PFSK-1 (cell line): ENCODE measurements around the gene REV3L.

ENCODE experiments used
- FOXP2 ChIP-seq: optimal IDR thresholded peaks from 2 replicates; pipeline ENCODE3; 2011; ENCODE audit warnings: borderline replicate concordance, control low read depth, inconsistent platforms; ENCODE audit not compliant: insufficient read depth; ENCODE audit errors: extremely low read length, extremely low read depth
- POLR2AphosphoS5 ChIP-seq: IDR thresholded peaks from 2 replicates; pipeline ENCODE4 v1.6.1; 2012; ENCODE audit warnings: low read depth, mild to moderate bottlenecking, control low read depth, low read length, moderate library complexity
- SIN3A ChIP-seq: IDR thresholded peaks from 2 replicates; pipeline ENCODE4 v1.6.1; 2012; ENCODE audit warnings: mild to moderate bottlenecking, low read length, moderate library complexity, borderline replicate concordance; ENCODE audit not compliant: insufficient read depth
- TAF1 ChIP-seq: IDR thresholded peaks from 2 replicates; pipeline ENCODE4 v1.6.1; 2012; ENCODE audit warnings: low read length, control low read depth, borderline replicate concordance; ENCODE audit not compliant: insufficient read depth
- TF ChIP-seq, protein P1 (sequence below), 2 experiments: IDR thresholded peaks; 2 replicates each; pipeline versions ENCODE4 v1.6.1 to v1.8.0; 2011 to 2012; ENCODE audit warnings: low read depth in 2 of 2, low read length in 2 of 2, control low read depth in 1 of 2, inconsistent platforms in 1 of 2, mild to moderate bottlenecking in 1 of 2, moderate library complexity in 1 of 2; ENCODE audit not compliant: insufficient read depth in 1 of 2

REV3L gene

DNA sequence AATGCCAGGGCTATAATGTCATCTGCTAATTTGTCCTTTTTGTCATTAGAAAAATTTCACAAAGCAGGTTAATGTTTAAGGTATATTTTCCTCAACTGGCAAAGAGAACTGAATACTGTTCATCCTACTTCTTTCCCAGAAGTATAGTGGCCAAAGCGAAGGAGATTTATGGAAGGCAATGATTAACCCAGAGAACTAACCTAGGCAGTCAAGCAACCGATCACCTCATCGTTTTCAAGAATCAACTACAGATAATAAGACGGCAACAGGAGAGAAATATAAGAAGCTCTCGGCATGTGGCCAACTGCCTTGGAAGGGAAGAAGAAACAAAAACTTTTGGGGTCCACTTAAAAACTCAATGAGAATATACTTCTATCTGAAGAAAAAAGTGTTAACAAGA is 38.2 kb downstream of the REV3L start:
- TF ChIP-seq FOXP2: no peak
- TF ChIP-seq, protein P1, sequence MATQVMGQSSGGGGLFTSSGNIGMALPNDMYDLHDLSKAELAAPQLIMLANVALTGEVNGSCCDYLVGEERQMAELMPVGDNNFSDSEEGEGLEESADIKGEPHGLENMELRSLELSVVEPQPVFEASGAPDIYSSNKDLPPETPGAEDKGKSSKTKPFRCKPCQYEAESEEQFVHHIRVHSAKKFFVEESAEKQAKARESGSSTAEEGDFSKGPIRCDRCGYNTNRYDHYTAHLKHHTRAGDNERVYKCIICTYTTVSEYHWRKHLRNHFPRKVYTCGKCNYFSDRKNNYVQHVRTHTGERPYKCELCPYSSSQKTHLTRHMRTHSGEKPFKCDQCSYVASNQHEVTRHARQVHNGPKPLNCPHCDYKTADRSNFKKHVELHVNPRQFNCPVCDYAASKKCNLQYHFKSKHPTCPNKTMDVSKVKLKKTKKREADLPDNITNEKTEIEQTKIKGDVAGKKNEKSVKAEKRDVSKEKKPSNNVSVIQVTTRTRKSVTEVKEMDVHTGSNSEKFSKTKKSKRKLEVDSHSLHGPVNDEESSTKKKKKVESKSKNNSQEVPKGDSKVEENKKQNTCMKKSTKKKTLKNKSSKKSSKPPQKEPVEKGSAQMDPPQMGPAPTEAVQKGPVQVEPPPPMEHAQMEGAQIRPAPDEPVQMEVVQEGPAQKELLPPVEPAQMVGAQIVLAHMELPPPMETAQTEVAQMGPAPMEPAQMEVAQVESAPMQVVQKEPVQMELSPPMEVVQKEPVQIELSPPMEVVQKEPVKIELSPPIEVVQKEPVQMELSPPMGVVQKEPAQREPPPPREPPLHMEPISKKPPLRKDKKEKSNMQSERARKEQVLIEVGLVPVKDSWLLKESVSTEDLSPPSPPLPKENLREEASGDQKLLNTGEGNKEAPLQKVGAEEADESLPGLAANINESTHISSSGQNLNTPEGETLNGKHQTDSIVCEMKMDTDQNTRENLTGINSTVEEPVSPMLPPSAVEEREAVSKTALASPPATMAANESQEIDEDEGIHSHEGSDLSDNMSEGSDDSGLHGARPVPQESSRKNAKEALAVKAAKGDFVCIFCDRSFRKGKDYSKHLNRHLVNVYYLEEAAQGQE (IDR thresholded peaks at IDR 0.05; ENCODE audit: insufficient read depth in 1 of 2, low read depth in 2 of 2, low read length in 2 of 2): no peak
- no peak for TF ChIP-seq SIN3A
- no peak for TF ChIP-seq POLR2AphosphoS5
- no peak for TF ChIP-seq TAF1

DNA sequence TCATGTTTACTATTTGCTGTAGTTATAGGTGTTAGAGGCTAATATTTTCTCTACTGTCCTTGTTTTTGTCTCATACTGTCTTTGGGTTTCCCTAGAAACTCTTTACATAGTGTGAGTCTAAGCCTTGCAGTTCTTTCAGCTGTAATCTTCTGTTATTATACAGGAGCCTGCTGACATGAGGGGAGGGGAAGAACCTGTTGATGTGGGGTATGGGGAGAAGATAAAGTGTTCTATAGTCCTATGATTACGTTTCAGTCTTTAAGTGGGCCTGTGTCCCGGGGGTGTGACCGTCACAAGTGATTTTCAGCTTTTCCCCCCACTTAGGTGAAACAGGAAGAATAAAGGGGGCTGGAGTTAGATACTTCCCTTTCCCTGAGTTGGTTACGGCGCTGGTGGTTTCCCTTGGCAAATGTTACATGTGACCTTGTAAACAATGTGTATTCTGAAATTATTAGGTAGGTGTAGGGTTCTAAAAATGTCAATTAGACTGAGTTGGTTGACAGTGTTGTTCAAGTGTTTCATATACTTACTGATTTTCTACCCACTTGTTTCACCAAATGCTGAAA is 41.3 kb downstream of the REV3L start:
- no peak for TF ChIP-seq SIN3A

DNA sequence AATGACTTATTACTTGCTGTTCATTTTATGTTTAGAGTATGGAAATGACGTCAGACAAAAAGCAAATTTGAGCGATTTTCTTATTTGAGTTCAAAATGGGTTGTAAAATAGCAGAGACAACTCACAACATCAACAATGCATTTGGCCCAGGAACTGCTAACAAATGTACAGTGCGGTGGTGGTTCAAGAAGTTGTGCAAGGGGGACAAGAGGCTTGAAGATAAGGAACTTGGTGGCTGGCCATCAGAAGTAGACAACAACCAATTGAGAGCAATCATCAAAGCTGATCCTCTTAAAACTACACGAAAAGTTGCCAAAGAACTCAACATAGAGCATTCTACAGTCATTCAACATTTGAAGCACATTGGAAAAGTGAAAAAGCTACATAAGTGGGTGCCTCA is 43.8 kb downstream of the REV3L start:
- TF ChIP-seq, protein P1 (IDR thresholded peaks at IDR 0.05; ENCODE audit: insufficient read depth in 1 of 2, low read depth in 2 of 2, low read length in 2 of 2): no peak
- TF ChIP-seq FOXP2: no peak
- no peak for TF ChIP-seq TAF1
- no peak for TF ChIP-seq SIN3A
- no peak for TF ChIP-seq POLR2AphosphoS5

DNA sequence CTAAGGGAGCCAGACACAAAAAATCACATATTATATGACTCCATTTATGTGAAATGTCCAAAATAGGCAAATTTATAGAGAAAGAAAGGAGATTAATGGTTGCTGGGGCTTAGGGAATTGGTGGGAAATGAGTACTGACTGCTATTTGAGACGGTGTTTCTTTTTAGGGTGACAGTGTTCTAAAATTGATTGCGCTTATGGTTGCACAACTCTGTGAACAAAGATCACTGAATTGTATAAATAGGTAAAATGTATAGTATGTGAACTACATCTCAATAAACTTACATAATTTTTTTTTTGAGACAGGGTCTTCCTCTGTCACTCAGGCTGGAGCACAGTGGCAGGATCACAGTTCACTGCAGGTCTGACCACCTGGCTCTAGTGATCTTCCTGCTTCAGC is 45.4 kb downstream of the REV3L start:
- TF ChIP-seq POLR2AphosphoS5: no peak
- no peak for TF ChIP-seq SIN3A
- no peak for TF ChIP-seq FOXP2
- TF ChIP-seq, protein P1 (IDR thresholded peaks at IDR 0.05; ENCODE audit: insufficient read depth in 1 of 2, low read depth in 2 of 2, low read length in 2 of 2): no peak
- TF ChIP-seq TAF1: no peak

DNA sequence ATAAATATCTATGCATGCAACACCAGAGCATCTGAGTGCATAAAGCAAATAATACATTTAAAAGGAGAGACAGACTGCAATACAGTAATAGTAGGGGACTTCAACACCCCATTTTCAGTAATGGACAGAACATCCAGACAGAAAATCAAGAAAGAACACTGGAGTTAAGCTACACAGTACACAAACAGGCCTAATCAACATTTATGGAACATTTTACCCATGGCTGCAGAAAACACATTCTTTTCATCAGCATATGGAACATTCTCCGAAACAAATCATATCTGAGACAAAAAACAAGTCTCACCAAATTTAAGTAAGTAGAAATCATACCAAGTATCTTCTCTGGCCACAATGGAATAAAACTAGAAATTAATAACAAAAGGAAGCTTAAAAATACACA is 50.5 kb downstream of the REV3L start:
- TF ChIP-seq POLR2AphosphoS5: no peak

DNA sequence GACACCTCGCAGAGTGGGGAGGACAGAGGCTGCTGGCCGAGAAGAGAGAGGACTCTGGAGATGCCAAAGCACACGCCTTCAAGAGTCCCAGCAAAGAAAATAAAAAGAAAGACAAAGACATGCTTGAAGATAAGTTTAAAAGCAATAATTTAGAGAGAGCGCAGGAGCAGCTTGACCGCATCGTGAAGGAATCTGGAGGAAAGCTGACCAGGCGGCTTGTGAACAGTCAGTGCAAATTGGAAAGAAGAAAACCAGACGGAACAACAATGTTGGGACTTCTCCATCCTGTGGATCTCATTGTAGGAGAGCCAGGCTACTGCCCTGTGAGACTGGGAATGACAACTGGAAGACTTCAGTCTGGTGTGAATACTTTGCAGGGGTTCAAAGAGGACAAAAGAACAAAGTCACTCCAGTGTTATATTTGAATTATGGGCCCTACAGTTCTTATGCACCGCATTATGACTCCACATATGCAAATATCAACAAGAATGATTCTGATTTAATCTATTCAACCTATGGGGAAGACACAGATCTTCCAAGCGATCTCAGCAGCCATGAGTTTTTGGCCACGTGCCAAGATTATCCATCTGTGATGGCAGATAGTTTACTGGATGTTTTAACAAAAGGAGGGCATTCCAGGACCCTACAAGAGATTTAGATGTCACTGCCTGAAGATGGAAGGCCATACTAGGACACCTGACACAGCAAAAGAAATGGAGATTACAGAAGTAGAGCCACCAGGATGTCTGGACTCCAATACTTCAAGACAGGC is 52.2 kb downstream of the REV3L start:
- no peak for TF ChIP-seq TAF1
- TF ChIP-seq SIN3A: no peak
- TF ChIP-seq POLR2AphosphoS5: no peak
- no peak for TF ChIP-seq FOXP2
- TF ChIP-seq, protein P1 (IDR thresholded peaks at IDR 0.05; ENCODE audit: insufficient read depth in 1 of 2, low read depth in 2 of 2, low read length in 2 of 2): no peak
